Activated CD4-positive, alpha-beta T cell treated with anti-CD3 and anti-CD28 coated beads, Interleukin-2, amount 10 ng/mL, durations not matched to agents 7 days and 5 days (primary cell): ENCODE data around the gene ASB5. TPM values are rescaled to one million over a fixed set of nuclear protein-coding genes. Genes with fewer than 3 reads are reported as not detected.

ENCODE experiments used
- CTCF ChIA-PET: fragments of 350-600 bp; sonication (Branson Sonifier 250); formaldehyde crosslinking; loops from one replicate; lab custom pipeline; 2021; ENCODE audit warnings: antibody characterized with exemption; lab: Charles Lee
- POLR2A ChIA-PET: fragments of 350-600 bp; sonication (Branson Sonifier 250); formaldehyde crosslinking; loops from one replicate; lab custom pipeline; 2021; ENCODE audit warnings: antibody characterized with exemption; lab: Charles Lee
- DNase-seq: peaks from one replicate; pipeline ENCODE4 v3.0.0-alpha.2; 2020
- H3K27ac Mint-ChIP-seq: one replicate; pipeline ENCODE4 v1.8.0; 2021; ENCODE audit warnings: mild to moderate bottlenecking, moderate library complexity, mixed read lengths
- H3K27me3 Mint-ChIP-seq: one replicate; pipeline ENCODE4 v1.8.0; 2021; ENCODE audit warnings: mixed read lengths
- H3K36me3 Mint-ChIP-seq: one replicate; pipeline ENCODE4 v1.8.0; 2021; ENCODE audit warnings: low read depth, mixed read lengths
- H3K4me1 Mint-ChIP-seq: one replicate; pipeline ENCODE4 v1.8.0; 2021; ENCODE audit warnings: mixed read lengths
- H3K4me3 Mint-ChIP-seq: one replicate; pipeline ENCODE4 v1.8.0; 2021; ENCODE audit warnings: mild to moderate bottlenecking, moderate library complexity, mixed read lengths
- H3K9me3 Mint-ChIP-seq: one replicate; pipeline ENCODE4 v1.8.0; 2021; ENCODE audit warnings: mixed read lengths
- total RNA-seq, 2 experiments: library from RNA; stranded (reverse); gene quantifications; one replicate each; pipeline ENCODE4 v1.2.3, GENCODE V29; 2021

The ASB5 gene
- total RNA-seq, 2 experiments from 2014 or later, result not detected

GRCh38 chr4:176185051-176185450 lies 84.0 kb downstream of the ASB5 start:
- H3K9me3 Mint-ChIP-seq, result no peaks in the 10 kb centered on the region
- H3K27me3 Mint-ChIP-seq, result peaks cover 13% of the 10 kb centered on the region
- no peak for DNase-seq
- ChIA-PET POLR2A (no interaction called here), CTCF (no interaction called here)
- H3K27ac Mint-ChIP-seq, result no peak overlapping the region
- no peaks in the 10 kb centered on the region for H3K4me1 Mint-ChIP-seq
- H3K36me3 Mint-ChIP-seq, result no peaks in the 10 kb centered on the region
- H3K4me3 Mint-ChIP-seq, result no peak overlapping the region

Other genes with a start within 250 kb of the ASB5 start
- gene WDR17, start 203.4 kb downstream of the ASB5 start, total RNA-seq, result under 1 TPM; 0.83 to 0.87 TPM
- gene SPATA4, start 73.6 kb downstream of the ASB5 start, total RNA-seq, result not detected
- gene SPCS3, start 50.7 kb upstream of the ASB5 start, total RNA-seq, result 100 to 1,000 TPM; 154 to 186 TPM